T-cell (primary cell): ENCODE results near the gene KRTAP19-1. TPM values are rescaled to one million over a fixed set of nuclear protein-coding genes. Genes with fewer than 3 reads are reported as not detected.

Source experiments
- ATAC-seq, 4 experiments: fragments of 200-7000 bp in 3 of 4; fragments of 150-1000 bp in 1 of 4; cut with Tn5 transposase; replicated peaks in 1 of 4; 1 replicate in 3 of 4; 2 replicates in 1 of 4; pipeline ENCODE4 v1.10.0; 2021; ENCODE audit warnings: moderate library complexity in 3 of 4, mild to moderate bottlenecking in 2 of 4, moderate number of reproducible peaks in 1 of 4
- CTCF ChIA-PET, 2 donors: fragments of 300-600 bp; sonication (Branson Sonifier 250); formaldehyde crosslinking; loops; one replicate each; lab custom pipeline; 2022; ENCODE audit warnings: antibody characterized with exemption in 2 of 2; lab: Charles Lee
- POLR2A ChIA-PET, 2 donors: fragments of 300-600 bp; sonication (Branson Sonifier 250); formaldehyde crosslinking; loops; one replicate each; lab custom pipeline; 2022; ENCODE audit warnings: antibody characterized with exemption in 2 of 2; lab: Charles Lee
- DNase-seq, 35 experiments: peaks; one replicate each; pipeline versions ENCODE4 v3.0.0 to v3.0.0-alpha.2; 2013 to 2023
- H3K27ac ChIP-seq: one replicate; pipeline ENCODE4 v1.5.1; 2013; ENCODE audit warnings: low read length
- H3K27me3 ChIP-seq, 2 experiments: replicated peaks in 1 of 2; 1 replicate in 1 of 2; 2 replicates in 1 of 2; pipeline versions ENCODE4 v1.6.1 to v1.7.0; 2013; ENCODE audit warnings: low read length in 1 of 2, mixed read lengths in 1 of 2; ENCODE audit not compliant: control insufficient read depth in 2 of 2, insufficient read depth in 2 of 2; ENCODE audit errors: extremely low read depth in 1 of 2
- H3K36me3 ChIP-seq, 2 donors: 1 replicate in 1 of 2; 2 replicates in 1 of 2; pipeline versions ENCODE4 v1.6.1 to v1.7.0; 2013; ENCODE audit warnings: low read length in 1 of 2; ENCODE audit not compliant: control insufficient read depth in 2 of 2, insufficient read depth in 1 of 2; ENCODE audit errors: extremely low read depth in 1 of 2
- H3K4me1 ChIP-seq, 2 experiments: 1 replicate in 1 of 2; 2 replicates in 1 of 2; pipeline versions ENCODE4 v1.6.1 to v1.7.0; 2013; ENCODE audit warnings: low read length in 2 of 2, mixed read lengths in 1 of 2; ENCODE audit not compliant: insufficient read depth in 2 of 2, control insufficient read depth in 1 of 2; ENCODE audit errors: extremely low read depth in 1 of 2
- H3K4me3 ChIP-seq, 2 donors: 1 replicate in 1 of 2; 2 replicates in 1 of 2; pipeline versions ENCODE4 v1.5.1 to v1.7.0; 2013; ENCODE audit warnings: mild to moderate bottlenecking in 2 of 2, low read length in 1 of 2, moderate library complexity in 1 of 2; ENCODE audit not compliant: control insufficient read depth in 1 of 2; ENCODE audit errors: extremely low read depth in 1 of 2
- H3K9me3 ChIP-seq: 2 replicates; pipeline ENCODE4 v1.7.0; 2013
- H3K27ac Mint-ChIP-seq, 2 donors: one replicate each; pipeline ENCODE4 v1.8.0; 2020 to 2021; ENCODE audit warnings: mild to moderate bottlenecking in 2 of 2, mixed read lengths in 2 of 2
- H3K27me3 Mint-ChIP-seq, 2 donors: one replicate each; pipeline ENCODE4 v1.8.0; 2021 to 2022; ENCODE audit warnings: mixed read lengths in 2 of 2
- H3K36me3 Mint-ChIP-seq: one replicate; pipeline ENCODE4 v1.8.0; 2021; ENCODE audit warnings: mixed read lengths
- H3K4me1 Mint-ChIP-seq, 3 donors: one replicate each; pipeline ENCODE4 v1.8.0; 2020 to 2022; ENCODE audit warnings: mixed read lengths in 3 of 3, mild to moderate bottlenecking in 1 of 3
- H3K4me3 Mint-ChIP-seq, 3 donors: one replicate each; pipeline ENCODE4 v1.8.0; 2020 to 2022; ENCODE audit warnings: mild to moderate bottlenecking in 3 of 3, mixed read lengths in 3 of 3, moderate library complexity in 3 of 3
- H3K9me3 Mint-ChIP-seq, 3 donors: one replicate each; pipeline ENCODE4 v1.8.0; 2020 to 2022; ENCODE audit warnings: mixed read lengths in 3 of 3
- WGBS: methylation state at CpG from one replicate; pipeline ENCODE4 v1.1.5; 2013; ENCODE audit warnings: missing lambda C conversion rate; ENCODE audit not compliant: insufficient coverage; 5-methylcytosine and 5-hydroxymethylcytosine counted together
- total RNA-seq, 35 experiments: library from RNA in 6 of 35; stranded (reverse) in 6 of 35; fragments of 120-200 nt in 1 of 35; gene quantifications; one replicate each; pipeline versions ENCODE4 v1.2.1 to v1.2.4 and lab custom pipeline; 2013 to 2026

Gene KRTAP19-1
- total RNA-seq, 5 donors from 2014 or later (not counting 1 experiment from before 2014, with no cell fraction given): not detected

GRCh38 chr21:30468900-30469714 lies 11.1 kb downstream of the KRTAP19-1 start:
- Mint-ChIP-seq H3K4me3 (no peak overlapping the region), H3K36me3 (no peaks in the 10 kb centered on the region), H3K27ac (no peak overlapping the region), H3K4me1 (no peaks in the 10 kb centered on the region), H3K9me3 (peaks cover 0 to 3% (median 0%) of the 10 kb centered on the region in 3 donors), H3K27me3 (peaks cover 4 to 8% of the 10 kb centered on the region in 2 donors)
- Histone ChIP-seq H3K4me3 (no peak overlapping the region), H3K4me1 (no peaks in the 10 kb centered on the region), H3K27me3 (no peaks in the 10 kb centered on the region), H3K27ac (no peak overlapping the region), H3K9me3 (no peaks in the 10 kb centered on the region), H3K36me3 (no peaks in the 10 kb centered on the region)
- ATAC-seq (no peak), DNase-seq (no peak)
- no CpG with 5 or more reads among the region's 6 CpGs for WGBS
- ChIA-PET CTCF (interaction anchor here in 1 of 2 donors (0.6 kb wide), 1 partner anchor 587 kb away, joined by 3 read pairs; no protein-coding TSS in a partner anchor), POLR2A (no interaction called here)

GRCh38 chr21:30463713-30464112 lies 16.5 kb downstream of the KRTAP19-1 start:
- no peaks in the 10 kb centered on the region for H3K36me3 Mint-ChIP-seq
- no peak overlapping the region for H3K27ac Mint-ChIP-seq
- ChIA-PET POLR2A (no interaction called here), CTCF (no interaction called here)
- H3K4me3 Mint-ChIP-seq: no peak overlapping the region
- DNase-seq: no peak
- peaks cover 4 to 8% of the 10 kb centered on the region in 2 donors for H3K27me3 Mint-ChIP-seq
- Histone ChIP-seq H3K27me3 (no peaks in the 10 kb centered on the region), H3K4me3 (no peak overlapping the region), H3K27ac (no peak overlapping the region), H3K4me1 (no peaks in the 10 kb centered on the region), H3K9me3 (no peaks in the 10 kb centered on the region), H3K36me3 (no peaks in the 10 kb centered on the region)
- H3K9me3 Mint-ChIP-seq: peaks cover 0 to 3% (median 0%) of the 10 kb centered on the region in 3 donors
- ATAC-seq: no peak
- no CpG with 5 or more reads among the region's 3 CpGs for WGBS
- no peaks in the 10 kb centered on the region for H3K4me1 Mint-ChIP-seq

- ChIA-PET POLR2A (no interaction called here), CTCF (no interaction called here)
- Mint-ChIP-seq H3K4me3 (no peak overlapping the region), H3K27ac (no peak overlapping the region), H3K36me3 (no peaks in the 10 kb centered on the region), H3K4me1 (no peaks in the 10 kb centered on the region), H3K27me3 (peaks cover 2 to 8% of the 10 kb centered on the region in 2 donors), H3K9me3 (no peaks in the 10 kb centered on the region)
- no peak overlapping the region for H3K4me3 ChIP-seq
- no peak for DNase-seq
- no peak overlapping the region for H3K27ac ChIP-seq
- no peaks in the 10 kb centered on the region for H3K4me1 ChIP-seq
- no peaks in the 10 kb centered on the region for H3K9me3 ChIP-seq
- no CpG with 5 or more reads among the region's 3 CpGs for WGBS
- ATAC-seq: no peak
- no peaks in the 10 kb centered on the region for H3K36me3 ChIP-seq
- no peaks in the 10 kb centered on the region for H3K27me3 ChIP-seq
Observed at GRCh38 chr21:30448514-30448913, 31.7 kb downstream of the KRTAP19-1 start.

GRCh38 chr21:30447056-30447455 lies 33.1 kb downstream of the KRTAP19-1 start:
- Mint-ChIP-seq H3K36me3 (no peaks in the 10 kb centered on the region), H3K4me3 (no peak overlapping the region), H3K4me1 (no peaks in the 10 kb centered on the region), H3K27ac (no peak overlapping the region), H3K27me3 (peaks cover 2 to 8% of the 10 kb centered on the region in 2 donors), H3K9me3 (no peaks in the 10 kb centered on the region)
- WGBS: 0% methylated on average over 3 of the region's 4 CpGs
- no peaks in the 10 kb centered on the region for H3K36me3 ChIP-seq
- H3K27me3 ChIP-seq: no peaks in the 10 kb centered on the region
- DNase-seq (no peak), ATAC-seq (no peak)
- H3K27ac ChIP-seq: no peak overlapping the region
- no peak overlapping the region for H3K4me3 ChIP-seq
- POLR2A ChIA-PET: no interaction called here
- CTCF ChIA-PET: no interaction called here
- no peaks in the 10 kb centered on the region for H3K9me3 ChIP-seq
- H3K4me1 ChIP-seq: no peaks in the 10 kb centered on the region

- H3K4me1 Mint-ChIP-seq: no peaks in the 10 kb centered on the region
- ATAC-seq (no peak), DNase-seq (no peak)
- ChIA-PET CTCF (no interaction called here), POLR2A (no interaction called here)
- no peaks in the 10 kb centered on the region for H3K27me3 ChIP-seq
- WGBS: 20% methylated on average over 1 of the region's 1 CpG
- H3K27me3 Mint-ChIP-seq: peaks cover 2 to 17% of the 10 kb centered on the region in 2 donors
- no peak overlapping the region for H3K4me3 ChIP-seq
- H3K9me3 ChIP-seq: no peaks in the 10 kb centered on the region
- no peaks in the 10 kb centered on the region for H3K36me3 ChIP-seq
- no peak overlapping the region for H3K27ac ChIP-seq
- no peak overlapping the region for H3K27ac Mint-ChIP-seq
- no peaks in the 10 kb centered on the region for H3K36me3 Mint-ChIP-seq
- no peak overlapping the region for H3K4me3 Mint-ChIP-seq
- H3K9me3 Mint-ChIP-seq: no peaks in the 10 kb centered on the region
- no peaks in the 10 kb centered on the region for H3K4me1 ChIP-seq
Observed at GRCh38 chr21:30444204-30444603, 36.0 kb downstream of the KRTAP19-1 start.

GRCh38 chr21:30443226-30443625 lies 36.9 kb downstream of the KRTAP19-1 start:
- CTCF ChIA-PET: no interaction called here
- Histone ChIP-seq H3K4me3 (no peak overlapping the region), H3K36me3 (no peaks in the 10 kb centered on the region), H3K27ac (no peak overlapping the region), H3K9me3 (no peaks in the 10 kb centered on the region), H3K4me1 (no peaks in the 10 kb centered on the region), H3K27me3 (no peaks in the 10 kb centered on the region)
- DNase-seq: no peak
- Mint-ChIP-seq H3K4me3 (no peak overlapping the region), H3K36me3 (no peaks in the 10 kb centered on the region), H3K27me3 (peaks cover 2 to 17% of the 10 kb centered on the region in 2 donors), H3K9me3 (no peaks in the 10 kb centered on the region), H3K27ac (no peak overlapping the region), H3K4me1 (no peaks in the 10 kb centered on the region)
- POLR2A ChIA-PET: interaction anchor here in 1 of 2 donors (0.5 to 0.7 kb wide), 3 partner anchors 9 to 44 kb away, joined by 3 to 4 read pairs (median 3); partner anchors contain the start of gene KRTAP19-2
- no peak for ATAC-seq
